GM18526 (cell line): ENCODE measurements around the gene TMEM161B.

Experiments
- POLR2A ChIP-seq: IDR thresholded peaks from 3 replicates; pipeline ENCODE4 v1.6.1; 2011; ENCODE audit not compliant: insufficient read length; ENCODE audit errors: extremely low read depth

Gene TMEM161B

GRCh38 chr5:88268385-88269184, at the start of gene TMEM161B:
TSS of gene TMEM161B (minus strand) at chr5:88268845. CDS start at chr5:88268723, 122 bp downstream.
- TF ChIP-seq POLR2A, result peak; percentile 81

GRCh38 chr5:88304356-88304755, 35.7 kb upstream of the TMEM161B start:
- no peak for TF ChIP-seq POLR2A

GRCh38 chr5:88298425-88298824, 29.8 kb upstream of the TMEM161B start:
- no peak for TF ChIP-seq POLR2A

- no peak for TF ChIP-seq POLR2A
Measured at GRCh38 chr5:88290801-88291200, 22.2 kb upstream of the TMEM161B start.

GRCh38 chr5:88288528-88289197, 20.0 kb upstream of the TMEM161B start:
- TF ChIP-seq POLR2A, result no peak

- no peak for TF ChIP-seq POLR2A
Measured at GRCh38 chr5:88287846-88288527, 19.3 kb upstream of the TMEM161B start.

GRCh38 chr5:88287302-88287701, 18.7 kb upstream of the TMEM161B start:
- TF ChIP-seq POLR2A, result no peak

- no peak for TF ChIP-seq POLR2A
Measured at GRCh38 chr5:88283690-88284089, 15.0 kb upstream of the TMEM161B start.

GRCh38 chr5:88281322-88281721, 12.7 kb upstream of the TMEM161B start:
- no peak for TF ChIP-seq POLR2A

GRCh38 chr5:88279584-88279983, 10.9 kb upstream of the TMEM161B start:
- no peak for TF ChIP-seq POLR2A

GRCh38 chr5:88276378-88276777, 7.7 kb upstream of the TMEM161B start:
- no peak for TF ChIP-seq POLR2A

- TF ChIP-seq POLR2A, result no peak
Measured at GRCh38 chr5:88275581-88275980, 6.9 kb upstream of the TMEM161B start.

GRCh38 chr5:88269222-88269771, 652 bp upstream of the TMEM161B start:
- no peak for TF ChIP-seq POLR2A

- no peak for TF ChIP-seq POLR2A
Measured at GRCh38 chr5:88263349-88263748, 5.3 kb downstream of the TMEM161B start.

- no peak for TF ChIP-seq POLR2A
Measured at GRCh38 chr5:88262116-88262515, 6.5 kb downstream of the TMEM161B start.

- TF ChIP-seq POLR2A, result no peak
Measured at GRCh38 chr5:88258636-88259035, 10.0 kb downstream of the TMEM161B start.

- no peak for TF ChIP-seq POLR2A
Measured at GRCh38 chr5:88256872-88257271, 11.8 kb downstream of the TMEM161B start.
